GM12891 (cell line): Measurements from ENCODE around the gene DOCK8.
"Not testable (repeated sequence)": the region's sequence is repeated elsewhere in the genome, so short reads cannot be mapped to it uniquely, and the experiment has no call there.

ENCODE experiments used
- DNase-seq: peaks from one replicate; pipeline ENCODE4 v3.0.0; 2011; ENCODE audit warnings: low spot score; ENCODE audit not compliant: insufficient read length
- FAIRE-seq: peaks from 2 replicates; lab custom pipeline; 2011; peaks lifted over from hg19 to GRCh38; lab: Jason Lieb, UNC
- PAX5 ChIP-seq: IDR thresholded peaks from 2 replicates; pipeline ENCODE4 v1.6.1; 2011; ENCODE audit warnings: low read length, moderate library complexity, mild to moderate bottlenecking; ENCODE audit not compliant: insufficient read depth, severe bottlenecking
- POLR2A ChIP-seq: IDR thresholded peaks from 2 replicates; pipeline ENCODE4 v1.6.1; 2011; ENCODE audit warnings: low read depth, low read length, control low read depth
- POLR2AphosphoS5 ChIP-seq: IDR thresholded peaks from 2 replicates; pipeline ENCODE4 v1.6.1; 2011; ENCODE audit warnings: low read depth, low read length, control low read depth
- POU2F2 ChIP-seq: IDR thresholded peaks from 2 replicates; pipeline ENCODE4 v1.6.1; 2011; ENCODE audit warnings: low read depth, mild to moderate bottlenecking, control low read depth, low read length, moderate library complexity
- SPI1 ChIP-seq: IDR thresholded peaks from 2 replicates; pipeline ENCODE4 v1.6.1; 2011; ENCODE audit warnings: low read depth, low read length, control low read depth
- TAF1 ChIP-seq: IDR thresholded peaks from 2 replicates; pipeline ENCODE4 v1.6.1; 2011; ENCODE audit warnings: low read depth, low read length, control low read depth

Gene DOCK8

DNA sequence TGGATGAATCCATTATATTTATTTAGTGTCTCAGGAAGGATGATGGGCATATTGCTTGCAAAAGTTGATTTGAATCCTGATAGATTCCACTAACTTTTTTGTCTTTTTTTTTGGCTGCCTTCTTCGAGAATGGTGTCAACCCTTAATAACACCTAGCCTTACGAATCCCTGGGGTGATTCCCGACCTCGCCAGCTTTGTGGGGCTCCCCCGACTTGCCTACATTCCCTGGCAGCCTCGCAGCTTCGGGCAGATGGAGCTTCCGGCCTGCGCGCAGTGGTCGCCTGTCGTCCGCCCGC lies 366 bp upstream of the DOCK8 start:
- TF ChIP-seq SPI1: no peak
- TF ChIP-seq PAX5: no peak
- TF ChIP-seq POLR2A: no peak
- TF ChIP-seq POLR2AphosphoS5: no peak
- no peak for TF ChIP-seq POU2F2
- no peak for TF ChIP-seq TAF1
- no peak for FAIRE-seq
- DNase-seq: no peak

GRCh38 chr9:215631-216155 lies 1.0 kb downstream of the DOCK8 start:
- TF ChIP-seq TAF1 (no peak), POLR2A (no peak), POLR2AphosphoS5 (no peak), PAX5 (no peak), POU2F2 (no peak), SPI1 (no peak)
- no peak for FAIRE-seq
- no peak for DNase-seq

- TF ChIP-seq SPI1 (no peak), POLR2AphosphoS5 (no peak), PAX5 (no peak), POU2F2 (no peak), POLR2A (no peak), TAF1 (no peak)
- FAIRE-seq (peak; percentile 43), DNase-seq (no peak)
These were observed 2.2 kb downstream of the DOCK8 start for GRCh38 chr9:216866-217265.

GRCh38 chr9:217950-218349 lies 3.3 kb downstream of the DOCK8 start:
- no peak for FAIRE-seq
- no peak for DNase-seq
- TF ChIP-seq POLR2A (no peak), SPI1 (no peak), PAX5 (no peak), POU2F2 (no peak), TAF1 (no peak), POLR2AphosphoS5 (no peak)

DNA sequence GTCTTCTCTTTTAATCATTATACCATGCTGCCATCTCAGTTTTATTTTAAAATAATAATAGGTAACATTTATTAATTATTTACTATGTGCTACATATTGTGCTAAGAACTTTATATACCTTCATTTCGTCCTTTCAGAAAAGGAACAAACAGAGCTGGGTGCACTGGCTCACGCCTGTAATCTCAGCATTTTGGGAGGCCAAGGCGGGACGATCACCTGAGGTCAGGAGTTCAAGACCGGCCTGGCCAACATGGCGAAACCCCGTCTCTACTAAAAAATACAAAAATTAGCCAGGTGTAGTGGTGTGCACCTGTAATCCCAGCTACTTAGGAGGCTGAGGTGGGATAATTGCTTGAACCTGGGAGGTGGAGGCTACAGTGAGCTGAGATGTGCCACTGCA lies 4.4 kb downstream of the DOCK8 start:
- FAIRE-seq: not testable (repeated sequence)

GRCh38 chr9:219670-220365 lies 5.2 kb downstream of the DOCK8 start:
- no peak for DNase-seq
- no peak for TF ChIP-seq POLR2AphosphoS5
- TF ChIP-seq POU2F2: no peak
- TF ChIP-seq PAX5: no peak
- no peak for TF ChIP-seq TAF1
- TF ChIP-seq POLR2A: no peak
- TF ChIP-seq SPI1: no peak
- FAIRE-seq: no peak

More for the DNA sequence above, 4.4 kb downstream of the DOCK8 start:
- DNase-seq: not testable (repeated sequence)

DNA sequence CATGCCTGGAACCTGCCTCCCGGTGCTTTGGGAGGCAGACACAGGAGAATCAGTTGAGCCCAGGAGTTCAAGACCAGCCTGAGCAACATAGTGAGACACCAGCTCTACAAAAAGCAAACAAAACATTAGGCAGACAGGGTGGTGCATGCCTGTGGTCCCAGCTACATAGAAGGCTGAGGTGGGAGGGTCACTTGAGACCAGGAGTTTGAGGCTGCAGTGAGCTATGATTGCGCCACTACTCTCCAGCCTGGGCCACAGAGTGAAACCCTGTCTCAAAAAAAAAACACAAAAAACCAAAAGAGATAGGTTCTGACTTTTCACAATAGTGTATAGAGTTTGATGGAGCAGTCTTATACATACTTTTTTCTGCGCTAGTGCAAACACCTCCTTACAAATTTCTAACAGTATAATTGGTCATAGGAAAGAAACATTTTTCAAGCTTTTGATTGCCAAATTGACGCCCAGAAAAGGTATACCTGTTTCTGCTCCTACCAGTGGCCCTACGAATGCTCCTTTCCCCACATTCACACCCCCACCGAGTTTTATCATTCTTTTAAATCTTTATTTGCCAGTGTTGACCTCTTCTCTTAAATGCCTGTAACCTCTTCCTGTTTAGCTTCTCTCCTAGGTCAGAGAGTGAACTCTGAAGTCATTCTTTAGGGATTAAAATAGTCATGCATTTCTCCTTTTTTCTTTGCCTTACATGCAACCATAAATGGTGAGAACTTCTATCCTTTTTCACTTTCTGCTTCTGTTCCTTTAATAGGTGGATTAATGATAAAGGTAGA lies 7.5 kb downstream of the DOCK8 start:
- TF ChIP-seq SPI1 (no peak), POLR2AphosphoS5 (no peak), POLR2A (no peak), TAF1 (no peak), PAX5 (no peak), POU2F2 (no peak)
- no peak for DNase-seq
- peak; percentile 55 for FAIRE-seq

DNA sequence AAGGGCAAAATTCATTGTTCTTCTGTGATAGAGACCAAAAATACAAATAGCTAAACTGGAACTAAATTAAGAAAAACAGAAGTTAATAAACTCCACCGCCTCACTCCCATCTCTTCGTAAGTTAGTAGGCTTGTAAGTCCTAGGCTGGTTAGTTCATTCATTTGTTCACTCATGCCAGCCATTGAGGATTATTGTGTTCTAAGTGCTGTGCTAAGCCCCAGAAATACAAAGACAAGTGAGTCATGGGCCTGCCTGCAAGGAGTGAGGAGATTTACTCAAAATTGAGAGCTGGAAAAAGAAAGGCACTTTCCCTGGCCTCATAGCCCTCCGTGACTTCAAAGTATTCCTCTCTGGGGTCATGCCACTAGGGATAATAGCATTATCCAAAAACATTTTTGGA lies 8.5 kb downstream of the DOCK8 start:
- no peak for DNase-seq
- FAIRE-seq: peak; percentile 26
- TF ChIP-seq POLR2AphosphoS5 (no peak), POU2F2 (no peak), TAF1 (no peak), PAX5 (no peak), POLR2A (no peak), SPI1 (no peak)

DNA sequence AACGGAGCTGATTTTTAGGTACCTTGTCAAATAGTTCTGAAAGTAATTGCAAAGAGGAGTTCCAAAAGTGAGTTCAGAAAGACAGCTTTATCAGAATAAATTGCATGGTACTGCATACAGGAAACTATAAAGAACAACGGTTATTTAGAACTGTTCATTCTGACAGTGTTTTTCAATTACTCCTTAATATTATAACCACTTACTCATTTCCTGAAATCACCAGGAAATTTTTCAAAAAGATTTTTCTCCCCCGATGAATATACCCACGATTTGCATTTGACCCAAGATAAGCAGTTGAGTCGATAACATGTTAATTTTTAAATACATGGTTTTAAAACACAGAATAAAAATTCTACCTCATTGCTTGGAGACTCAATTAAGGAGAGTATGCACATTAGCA lies 9.4 kb downstream of the DOCK8 start:
- peak; percentile 17; the same call in 1 of the 2 replicates for TF ChIP-seq SPI1
- TF ChIP-seq POLR2A: no peak
- no peak for FAIRE-seq
- no peak for DNase-seq

DNA sequence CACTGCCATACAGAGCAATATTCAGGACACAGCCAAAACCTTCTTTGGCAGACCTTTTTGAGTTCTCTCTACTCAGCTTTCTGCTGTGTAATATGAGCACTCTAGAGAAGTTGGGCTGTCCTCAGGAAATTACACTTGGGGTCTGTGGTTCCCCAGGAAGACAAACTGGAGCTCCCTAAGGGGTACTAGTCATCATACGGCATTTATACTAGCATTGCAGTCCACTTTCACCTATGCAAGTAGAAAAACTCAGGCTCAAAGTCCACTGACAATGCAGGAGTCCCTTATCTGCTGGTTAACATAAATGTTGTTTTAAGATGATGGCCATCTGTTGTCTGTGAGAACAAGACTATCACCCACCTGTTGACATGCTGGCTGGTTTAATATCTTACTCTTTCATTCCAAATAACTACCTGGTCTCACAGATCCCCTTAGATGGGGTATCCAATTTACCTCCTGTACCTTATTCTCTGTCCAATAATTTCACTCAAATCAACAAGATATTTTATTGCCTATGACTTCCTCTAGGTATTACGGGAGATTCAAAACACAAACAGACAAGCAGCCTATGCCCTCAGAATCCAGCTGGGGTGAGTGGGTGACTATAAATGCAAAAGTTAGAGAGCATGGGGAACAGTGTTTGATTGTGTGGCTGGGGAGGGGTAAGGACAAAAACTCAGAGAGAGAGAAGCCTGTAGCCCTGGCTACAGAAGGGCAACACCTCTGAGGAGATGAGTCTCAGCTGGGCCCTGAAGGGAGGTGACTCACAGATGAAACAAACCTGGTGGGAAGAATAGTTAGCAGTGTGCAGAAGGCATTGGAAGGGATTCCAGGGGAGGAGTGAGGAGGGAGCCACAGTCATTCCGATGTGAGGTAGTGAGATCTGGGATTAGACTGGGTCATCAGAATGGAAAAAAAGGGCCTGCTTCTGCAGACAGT lies 10.2 kb downstream of the DOCK8 start:
- FAIRE-seq: no peak
- DNase-seq: no peak
- TF ChIP-seq POLR2A (no peak), TAF1 (no peak), POU2F2 (no peak), PAX5 (no peak)
